Transverse colon (tissue), 4 donors: ENCODE data around the gene CDK5RAP3. TPM values are rescaled to one million over a fixed set of nuclear protein-coding genes. Genes with fewer than 3 reads are reported as not detected.

Experiments
- DNase-seq: peaks from one replicate; pipeline ENCODE4 v3.0.0-alpha.2; 2019
- H3K27ac ChIP-seq, 4 donors: fragments of 200-600 bp; sonication (generic); 2 replicates each; pipeline ENCODE4 v1.5.1; 2016 to 2018; ENCODE audit warnings: inconsistent platforms in 4 of 4
- H3K27me3 ChIP-seq: fragments of 200-600 bp; sonication (generic); 2 replicates; pipeline ENCODE4 v1.5.1; 2017; ENCODE audit warnings: inconsistent platforms
- H3K36me3 ChIP-seq, 4 donors: fragments of 200-600 bp; sonication (generic); 2 replicates each; pipeline ENCODE4 v1.5.1; 2017 to 2019; ENCODE audit warnings: inconsistent platforms in 4 of 4
- H3K4me1 ChIP-seq, 4 donors: fragments of 200-600 bp; sonication (generic); 2 replicates each; pipeline ENCODE4 v1.5.1; 2017 to 2020; ENCODE audit warnings: inconsistent platforms in 4 of 4
- H3K4me3 ChIP-seq, 4 donors: fragments of 200-600 bp; sonication (generic); 1 replicate in 1 of 4; 2 replicates in 3 of 4; pipeline versions ENCODE4 v1.5.1 to v1.6.1; 2017 to 2019; ENCODE audit warnings: inconsistent platforms in 4 of 4
- H3K9me3 ChIP-seq, 2 donors: fragments of 200-600 bp; sonication (generic); 2 replicates each; pipeline ENCODE4 v1.5.1; 2017 to 2019; ENCODE audit warnings: inconsistent platforms in 2 of 2
- CTCF ChIP-seq, 5 experiments: fragments of 200-600 bp in 3 of 5; fragments of 450-650 bp in 2 of 5; sonication (generic) in 3 of 5; IDR thresholded peaks; 1 replicate in 2 of 5; 2 replicates in 3 of 5; pipeline ENCODE4 v1.5.1; 2016 to 2017; ENCODE audit warnings: antibody characterized with exemption in 5 of 5, inconsistent platforms in 3 of 5, mild to moderate bottlenecking in 2 of 5, moderate library complexity in 1 of 5
- EP300 ChIP-seq: sonication (generic); formaldehyde crosslinking; IDR thresholded peaks from one replicate; pipeline ENCODE4 v1.6.1; 2017; ENCODE audit warnings: antibody characterized with exemption, low read depth
- POLR2A ChIP-seq: fragments of 450-650 bp; IDR thresholded peaks from one replicate; pipeline ENCODE4 v1.6.1; 2016; ENCODE audit warnings: antibody characterized with exemption, mild to moderate bottlenecking, moderate library complexity
- POLR2AphosphoS5 ChIP-seq, 3 donors: sonication (generic); formaldehyde crosslinking; IDR thresholded peaks; one replicate each; pipeline ENCODE4 v1.6.1; 2016; ENCODE audit warnings: antibody characterized with exemption in 3 of 3
- WGBS, 2 donors: methylation state at CpG; one replicate each; pipeline ENCODE4 v1.1.5; 2018; ENCODE audit warnings: low coverage in 1 of 2; 5-methylcytosine and 5-hydroxymethylcytosine counted together
- in situ Hi-C, 4 donors: fragments of 200-750 bp; cut with MboI; loops; one replicate each; pipeline versions ENCODE4 v1.15.0 to v1.15.1; 2017; ENCODE audit warnings: low sequenced_read_pairs in 3 of 4, low pct_ligation_motif_present in 1 of 4, low pct_unique_long_range_greater_than_20kb in 1 of 4
- intact Hi-C: fragments of 100-400 bp; cut with DNase I; formaldehyde crosslinking; loops from one replicate; pipeline ENCODE4 v1.15.1; 2023; ENCODE audit warnings: low total_unique reads
- total RNA-seq, 4 donors: library from RNA; depleted of rRNA; stranded (reverse); fragments of >200 nt; gene quantifications; one replicate each; pipeline ENCODE4 v1.1.0, GENCODE V29; 2016

CDK5RAP3 gene
- total RNA-seq, 4 donors from 2014 or later: 159 to 540 (median 296) TPM

- WGBS, 2 donors: 23% methylated on average over 8 of the region's 8 CpGs; no CpG with 5 or more reads in 1 of the 2 donors
- in situ Hi-C loops (loop anchor here in 2 of 4 donors (10.0 kb wide), 1 partner anchor 49 kb away; no protein-coding TSS in a partner anchor), intact Hi-C loops (loop anchor here (2.0 to 5.0 kb wide), 2 partner anchors 49 to 106 kb away; no protein-coding TSS in a partner anchor)
- H3K4me3 ChIP-seq: peak overlapping the region in 2 of 4 donors; percentile 35 to 51
- no peaks in the 10 kb centered on the region for H3K9me3 ChIP-seq
- TF ChIP-seq CTCF (IDR thresholded peaks at IDR 0.05): no peak
- no peak for TF ChIP-seq POLR2AphosphoS5 (IDR thresholded peaks at IDR 0.05)
- no peak for TF ChIP-seq POLR2A
- TF ChIP-seq EP300: no peak
- no peaks in the 10 kb centered on the region for H3K36me3 ChIP-seq
- no peak for DNase-seq
- H3K4me1 ChIP-seq: peaks cover 35 to 38% (median 36%) of the 10 kb centered on the region in 4 donors
- peak overlapping the region; percentile 66 to 84 (median 78) for H3K27ac ChIP-seq
- peaks cover 19% of the 10 kb centered on the region for H3K27me3 ChIP-seq
These were observed 55.1 kb downstream of the CDK5RAP3 start for GRCh38 chr17:48025904-48026501.

GRCh38 chr17:48026502-48027321 is 55.8 kb downstream of the CDK5RAP3 start:
- Histone ChIP-seq H3K36me3 (no peaks in the 10 kb centered on the region), H3K9me3 (no peaks in the 10 kb centered on the region), H3K27ac (peak overlapping the region in 3 of 4 donors; percentile 41 to 84 (median 73)), H3K4me1 (peaks cover 35 to 38% (median 36%) of the 10 kb centered on the region in 4 donors), H3K4me3 (no peak overlapping the region), H3K27me3 (peaks cover 15% of the 10 kb centered on the region)
- TF ChIP-seq EP300: no peak
- TF ChIP-seq CTCF (IDR thresholded peaks at IDR 0.05): peak; percentile 83 to 94 (median 87)
- TF ChIP-seq POLR2AphosphoS5 (IDR thresholded peaks at IDR 0.05): peak in 1 of 3 donors; percentile 30
- TF ChIP-seq POLR2A: no peak
- DNase-seq: peak; percentile 87
- intact Hi-C loops: loop anchor here (2.0 to 5.0 kb wide), 2 partner anchors 48 to 106 kb away; no protein-coding TSS in a partner anchor
- in situ Hi-C loops: loop anchor here in 2 of 4 donors (10.0 kb wide), 1 partner anchor 48 kb away; no protein-coding TSS in a partner anchor
- WGBS, 2 donors: 15% methylated on average over 13 of the region's 18 CpGs; no CpG with 5 or more reads in 1 of the 2 donors

- Histone ChIP-seq H3K4me1 (peaks cover 35 to 38% (median 36%) of the 10 kb centered on the region in 4 donors), H3K9me3 (no peaks in the 10 kb centered on the region), H3K27ac (no peak overlapping the region), H3K27me3 (peaks cover 8% of the 10 kb centered on the region), H3K36me3 (no peaks in the 10 kb centered on the region), H3K4me3 (no peak overlapping the region)
- in situ Hi-C loops (loop anchor here in 2 of 4 donors (10.0 kb wide), 1 partner anchor 47 kb away; no protein-coding TSS in a partner anchor), intact Hi-C loops (loop anchor here (2.0 to 5.0 kb wide), 2 partner anchors 47 to 105 kb away; no protein-coding TSS in a partner anchor)
- no peak for DNase-seq
- WGBS, 2 donors: 83 to 94% methylated on average over 3 to 12 of the region's 12 CpGs
- no peak for TF ChIP-seq CTCF (IDR thresholded peaks at IDR 0.05)
- TF ChIP-seq EP300: no peak
- TF ChIP-seq POLR2AphosphoS5 (IDR thresholded peaks at IDR 0.05): no peak
- no peak for TF ChIP-seq POLR2A
These were observed 56.5 kb downstream of the CDK5RAP3 start for GRCh38 chr17:48027322-48027981.
